IgD-negative memory B cell (primary cell): ENCODE results near the gene ADARB2. TPM values are rescaled to one million over a fixed set of nuclear protein-coding genes. Genes with fewer than 3 reads are reported as not detected.

Source experiments
- H3K27ac Mint-ChIP-seq, 3 donors: one replicate each; pipeline ENCODE4 v1.8.0; 2020 to 2022; ENCODE audit warnings: mild to moderate bottlenecking in 3 of 3, mixed read lengths in 3 of 3, moderate library complexity in 1 of 3
- H3K27me3 Mint-ChIP-seq: one replicate; pipeline ENCODE4 v1.8.0; 2021; ENCODE audit warnings: mixed read lengths
- H3K36me3 Mint-ChIP-seq: one replicate; pipeline ENCODE4 v1.8.0; 2020; ENCODE audit warnings: mild to moderate bottlenecking, mixed read lengths
- H3K4me1 Mint-ChIP-seq, 3 donors: one replicate each; pipeline ENCODE4 v1.8.0; 2020 to 2022; ENCODE audit warnings: mixed read lengths in 3 of 3, mild to moderate bottlenecking in 1 of 3
- H3K4me3 Mint-ChIP-seq, 4 donors: one replicate each; pipeline ENCODE4 v1.8.0; 2020 to 2022; ENCODE audit warnings: mild to moderate bottlenecking in 4 of 4, mixed read lengths in 4 of 4, moderate library complexity in 3 of 4
- H3K9me3 Mint-ChIP-seq, 3 donors: one replicate each; pipeline ENCODE4 v1.8.0; 2020 to 2021; ENCODE audit warnings: mixed read lengths in 3 of 3, mild to moderate bottlenecking in 1 of 3
- polyA plus RNA-seq: library from polyadenylated mRNA; unstranded; fragments of 300-500 nt; fragmentation: Illumina TruSeq; gene quantifications from one replicate; pipeline ENCODE4 v1.2.3, GENCODE V29; 2021

Gene ADARB2
- polyA plus RNA-seq, 1 donor from 2014 or later: not detected

DNA sequence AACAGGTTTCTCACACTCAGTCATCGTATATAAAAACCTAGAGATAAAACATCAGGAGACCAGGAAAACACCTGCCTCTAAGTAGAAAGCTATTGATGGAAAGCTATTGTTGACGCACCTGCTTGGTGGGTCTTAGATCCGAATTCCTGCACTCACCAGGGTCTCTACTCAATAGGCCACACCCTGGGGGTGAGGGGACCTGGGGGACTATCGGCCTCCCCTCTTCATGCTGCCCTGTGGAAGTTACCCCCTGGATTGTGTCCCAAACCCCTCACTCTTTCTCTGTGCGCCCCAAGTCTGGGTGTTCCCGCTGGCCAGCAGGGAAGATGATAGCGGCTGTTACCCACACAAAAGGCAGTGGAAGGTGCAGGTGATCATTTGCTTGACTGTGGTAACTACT is 368.1 kb downstream of the ADARB2 start:
- H3K9me3 Mint-ChIP-seq: no peaks in the 10 kb centered on the region
- H3K27ac Mint-ChIP-seq: no peak overlapping the region
- no peak overlapping the region for H3K4me3 Mint-ChIP-seq
- peaks cover 2% of the 10 kb centered on the region for H3K36me3 Mint-ChIP-seq
- H3K4me1 Mint-ChIP-seq: peaks cover 0 to 3% (median 1%) of the 10 kb centered on the region in 3 donors
- peaks cover 21% of the 10 kb centered on the region for H3K27me3 Mint-ChIP-seq

DNA sequence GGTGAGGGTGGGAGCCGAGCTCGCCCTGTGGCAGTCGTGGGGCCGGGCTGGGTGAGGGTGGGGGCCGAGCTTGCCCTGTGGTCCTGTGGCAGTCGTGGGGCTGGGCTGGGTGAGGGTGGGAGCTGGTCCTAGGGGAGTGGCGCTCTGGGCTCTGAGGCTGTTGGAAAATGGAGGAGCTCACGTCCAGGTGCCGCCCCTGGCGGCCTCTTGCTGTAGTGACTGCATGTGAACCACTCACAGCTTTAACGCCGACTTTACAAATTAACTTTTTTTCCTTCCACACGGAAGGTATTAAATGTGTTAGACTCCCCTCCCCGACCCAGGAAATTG is 368.5 kb downstream of the ADARB2 start:
- Mint-ChIP-seq H3K4me1 (peaks cover 0 to 3% (median 1%) of the 10 kb centered on the region in 3 donors), H3K27ac (no peak overlapping the region), H3K9me3 (no peaks in the 10 kb centered on the region), H3K27me3 (peaks cover 21% of the 10 kb centered on the region), H3K4me3 (no peak overlapping the region), H3K36me3 (peaks cover 2% of the 10 kb centered on the region)

DNA sequence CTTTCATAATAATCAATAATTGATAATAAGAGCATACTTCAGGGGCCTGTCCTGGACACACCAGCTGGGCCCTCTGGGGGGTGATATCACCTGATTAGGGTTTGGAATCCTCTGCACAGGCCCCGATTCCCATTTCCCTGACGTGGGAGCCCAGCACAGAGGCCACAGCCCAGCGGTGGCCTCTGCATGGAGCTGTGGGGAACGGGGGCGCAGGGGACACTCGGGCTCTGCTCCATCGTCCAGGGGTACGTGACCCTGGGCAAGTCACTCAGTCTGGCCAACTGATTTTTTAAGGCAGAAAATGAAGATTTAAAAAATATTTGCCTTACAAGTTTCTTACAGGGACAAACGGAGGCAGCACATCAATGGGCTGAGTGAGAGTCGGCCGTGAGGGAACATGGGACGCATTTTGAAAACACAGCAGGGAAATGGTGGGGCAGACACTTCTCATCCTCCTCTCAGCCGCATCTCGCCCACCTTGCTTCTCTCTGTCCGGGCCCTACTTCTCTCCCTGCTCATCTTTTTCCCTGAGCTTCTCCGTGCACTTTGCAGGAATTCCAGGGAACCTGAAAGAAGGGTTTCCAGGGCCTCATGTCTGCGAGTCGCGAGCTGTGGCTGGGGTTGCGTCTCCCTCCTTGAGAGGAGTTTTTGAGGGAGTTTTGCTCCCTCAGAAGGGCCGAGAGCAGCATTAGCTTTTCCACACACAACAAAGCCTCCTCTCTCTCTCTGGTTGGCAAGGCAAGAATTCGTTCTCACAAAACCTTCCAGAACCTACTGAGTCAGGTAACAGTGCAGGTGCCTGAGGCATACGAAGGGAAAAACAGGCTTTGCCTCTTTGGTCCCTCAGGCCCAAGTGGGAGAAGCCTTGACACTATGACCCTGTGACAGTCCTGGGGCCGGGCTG is 369.1 kb downstream of the ADARB2 start:
- Mint-ChIP-seq H3K27ac (no peak overlapping the region), H3K36me3 (peaks cover 2% of the 10 kb centered on the region)

DNA sequence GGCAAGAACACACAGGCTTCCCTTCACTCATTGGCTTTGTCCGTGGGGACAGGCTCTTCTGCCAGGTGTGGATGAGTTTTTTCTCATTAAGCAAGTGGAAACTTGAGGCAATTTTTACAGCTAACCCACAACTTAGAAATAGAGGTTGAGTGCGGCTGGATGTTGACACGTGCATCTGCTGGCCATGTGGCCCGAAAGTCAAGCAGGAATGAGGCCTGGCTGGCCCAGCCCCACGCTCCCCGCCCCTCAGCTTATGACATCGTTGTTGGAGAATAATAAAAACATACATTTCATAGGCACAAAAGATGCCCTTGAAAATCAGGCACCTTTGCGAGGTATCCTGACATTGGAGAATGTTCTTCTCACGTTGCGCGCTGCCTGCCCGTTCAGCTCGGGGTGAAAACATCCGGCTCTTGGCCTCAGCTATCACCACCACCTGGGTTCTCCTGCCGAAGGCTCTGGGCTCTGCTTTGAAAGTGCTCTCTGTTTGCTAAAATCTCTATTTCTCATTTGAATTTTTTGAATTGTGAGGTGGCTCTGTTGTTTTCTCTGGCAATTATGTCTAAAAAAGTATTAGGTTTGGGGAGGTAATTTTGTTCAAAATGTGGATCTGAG is 370.4 kb downstream of the ADARB2 start:
- no peak overlapping the region for H3K27ac Mint-ChIP-seq
- no peaks in the 10 kb centered on the region for H3K9me3 Mint-ChIP-seq
- H3K27me3 Mint-ChIP-seq: peaks cover 20% of the 10 kb centered on the region
- H3K36me3 Mint-ChIP-seq: peaks cover 2% of the 10 kb centered on the region
- no peak overlapping the region for H3K4me3 Mint-ChIP-seq
- H3K4me1 Mint-ChIP-seq: peaks cover 0 to 3% (median 1%) of the 10 kb centered on the region in 3 donors

More for the DNA sequence above, 369.1 kb downstream of the ADARB2 start:
- Mint-ChIP-seq H3K4me1 (peaks cover 0 to 3% (median 1%) of the 10 kb centered on the region in 3 donors), H3K27me3 (peaks cover 21% of the 10 kb centered on the region), H3K9me3 (no peaks in the 10 kb centered on the region), H3K4me3 (no peak overlapping the region)

DNA sequence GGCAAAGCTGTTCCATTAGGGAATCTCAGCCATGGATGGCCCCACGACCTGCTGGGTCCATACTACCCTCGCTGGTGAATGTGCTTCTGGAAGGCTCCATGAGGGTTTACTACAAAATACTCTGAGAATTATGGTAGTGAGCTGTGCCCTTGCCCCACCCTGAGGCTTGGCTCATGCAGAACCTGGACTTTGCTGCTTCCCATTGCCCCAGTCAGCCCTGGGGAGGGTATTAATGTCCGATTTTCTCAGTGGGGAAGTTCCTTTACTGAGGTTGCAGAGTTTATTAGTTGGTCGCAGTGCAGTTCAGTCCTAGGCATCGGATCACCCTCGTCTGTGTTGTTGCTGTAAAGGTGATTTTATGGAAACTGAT is 371.0 kb downstream of the ADARB2 start:
- Mint-ChIP-seq H3K36me3 (peaks cover 2% of the 10 kb centered on the region), H3K27ac (no peak overlapping the region), H3K9me3 (peaks cover 0 to 2% (median 0%) of the 10 kb centered on the region in 3 donors), H3K27me3 (peaks cover 23% of the 10 kb centered on the region), H3K4me3 (no peak overlapping the region), H3K4me1 (peaks cover 0 to 3% (median 1%) of the 10 kb centered on the region in 3 donors)

DNA sequence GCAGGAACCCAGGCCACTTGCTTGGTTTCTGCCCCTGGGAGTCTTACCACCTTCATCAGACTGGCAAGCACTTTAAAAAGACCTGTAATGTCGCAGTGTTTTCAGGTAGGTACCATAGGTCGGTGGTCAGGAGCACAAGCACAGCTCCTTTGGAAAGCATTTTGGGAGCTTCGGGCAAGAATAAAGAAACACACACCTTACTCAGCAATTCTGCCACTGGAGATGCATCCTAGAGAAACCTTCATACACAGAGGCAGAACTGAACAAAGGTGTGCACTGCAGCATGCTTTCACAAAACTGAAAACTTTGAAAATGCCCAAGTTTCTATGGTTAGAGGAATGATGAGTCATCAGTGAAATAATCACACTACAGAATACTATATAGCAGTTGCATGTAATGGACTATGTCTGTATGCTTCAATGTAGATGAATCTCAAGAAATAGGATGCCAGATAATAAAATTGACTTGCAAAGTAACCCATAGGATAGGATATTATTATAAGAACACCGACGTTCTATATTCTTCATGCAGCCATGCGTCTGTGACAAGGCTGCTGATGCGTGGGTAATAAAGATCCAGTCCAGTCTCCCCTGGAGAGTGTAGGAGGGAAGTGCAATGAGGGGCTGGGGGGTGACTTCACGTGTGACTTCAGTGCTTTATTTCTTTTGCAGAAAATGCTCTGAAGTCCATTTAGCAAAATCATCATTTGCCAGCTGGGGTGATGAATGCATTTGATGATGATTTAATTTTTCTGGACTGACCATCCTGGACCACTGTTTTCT is 371.6 kb downstream of the ADARB2 start:
- Mint-ChIP-seq H3K27ac (no peak overlapping the region), H3K36me3 (peaks cover 2% of the 10 kb centered on the region), H3K9me3 (peaks cover 0 to 2% (median 0%) of the 10 kb centered on the region in 3 donors), H3K4me1 (peaks cover 0 to 3% (median 1%) of the 10 kb centered on the region in 3 donors), H3K4me3 (no peak overlapping the region), H3K27me3 (peaks cover 23% of the 10 kb centered on the region)

DNA sequence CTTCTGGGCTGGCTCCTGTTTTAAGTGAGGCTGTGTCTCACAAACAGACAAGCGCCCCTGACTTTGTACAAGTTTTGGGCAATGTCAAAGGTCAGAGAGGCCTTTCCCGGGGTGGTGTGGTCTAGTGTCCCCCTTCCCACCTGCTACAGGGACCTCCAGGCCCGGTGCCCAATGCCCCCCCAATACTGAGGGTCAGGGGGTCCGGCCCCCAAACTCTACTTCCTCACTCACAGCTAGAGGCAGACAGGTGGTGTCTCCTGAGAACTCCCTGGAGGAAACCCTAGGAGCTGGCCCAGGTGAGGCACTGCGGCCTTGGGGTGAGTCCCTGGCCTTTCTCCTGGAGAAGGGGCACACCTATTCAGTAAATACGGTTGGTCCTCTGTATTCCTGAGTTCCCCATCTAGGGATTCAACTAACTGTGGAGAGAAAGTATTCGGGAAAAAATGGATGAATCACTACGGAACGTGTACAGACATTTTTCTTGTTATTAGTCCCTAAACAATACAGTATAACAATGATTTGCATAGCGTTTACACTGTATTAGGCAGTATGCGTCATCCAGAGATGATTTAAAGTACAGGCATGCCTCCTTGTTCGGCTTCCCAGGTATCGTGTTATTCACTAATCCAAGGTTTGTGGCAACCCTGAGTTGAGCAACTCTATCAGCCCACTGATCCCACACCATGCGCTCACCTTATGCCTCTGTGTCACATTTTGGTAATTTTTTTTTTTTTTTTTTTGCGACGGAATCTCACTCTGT is 373.0 kb downstream of the ADARB2 start:
- Mint-ChIP-seq H3K36me3 (peaks cover 2% of the 10 kb centered on the region), H3K4me3 (no peak overlapping the region), H3K4me1 (peaks cover 4 to 5% (median 4%) of the 10 kb centered on the region in 3 donors), H3K9me3 (peaks cover 0 to 2% (median under 1%) of the 10 kb centered on the region in 3 donors), H3K27me3 (peaks cover 27% of the 10 kb centered on the region), H3K27ac (peak overlapping the region in 1 of 3 donors; percentile 43)

DNA sequence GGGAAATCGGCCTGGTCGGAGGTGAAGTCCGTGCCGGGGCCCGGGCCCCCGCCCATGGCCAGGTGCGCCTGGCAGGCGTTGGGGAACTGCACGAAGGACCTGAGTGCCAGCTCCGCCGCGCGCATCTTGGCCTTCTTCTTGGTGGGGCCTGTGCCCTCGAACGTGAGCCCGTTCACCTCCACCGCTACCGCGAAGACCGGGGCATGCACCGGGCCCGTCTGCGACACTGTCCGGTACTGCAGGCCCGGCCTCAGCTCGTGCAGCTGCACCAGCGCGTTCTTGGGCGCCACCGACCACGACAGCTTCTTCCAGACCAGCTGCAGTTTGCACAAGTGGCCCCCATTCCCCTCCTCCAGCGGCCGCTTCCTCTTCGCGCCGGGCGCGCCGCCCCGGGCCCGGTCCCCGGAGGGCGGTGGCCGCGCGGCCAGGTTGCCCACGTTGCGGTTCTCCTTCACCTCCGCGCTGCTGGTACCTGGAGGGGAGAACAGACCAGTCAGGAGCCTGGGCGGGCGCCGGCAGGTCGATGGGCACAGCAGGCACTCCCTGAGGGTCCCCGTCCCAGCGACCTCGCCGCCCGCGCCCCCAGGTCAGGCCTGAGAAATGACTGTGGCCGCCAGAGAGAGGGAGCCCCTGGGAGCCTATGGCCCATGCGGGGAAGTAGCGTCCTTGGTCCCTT is 373.7 kb downstream of the ADARB2 start:
- peaks cover 28% of the 10 kb centered on the region for H3K27me3 Mint-ChIP-seq
- no peak overlapping the region for H3K4me3 Mint-ChIP-seq
- peaks cover 0 to 2% (median 2%) of the 10 kb centered on the region in 3 donors for H3K9me3 Mint-ChIP-seq
- peak overlapping the region in 1 of 3 donors; percentile 43 for H3K27ac Mint-ChIP-seq
- H3K36me3 Mint-ChIP-seq: peaks cover 2% of the 10 kb centered on the region
- peaks cover 9 to 11% (median 10%) of the 10 kb centered on the region in 3 donors for H3K4me1 Mint-ChIP-seq

DNA sequence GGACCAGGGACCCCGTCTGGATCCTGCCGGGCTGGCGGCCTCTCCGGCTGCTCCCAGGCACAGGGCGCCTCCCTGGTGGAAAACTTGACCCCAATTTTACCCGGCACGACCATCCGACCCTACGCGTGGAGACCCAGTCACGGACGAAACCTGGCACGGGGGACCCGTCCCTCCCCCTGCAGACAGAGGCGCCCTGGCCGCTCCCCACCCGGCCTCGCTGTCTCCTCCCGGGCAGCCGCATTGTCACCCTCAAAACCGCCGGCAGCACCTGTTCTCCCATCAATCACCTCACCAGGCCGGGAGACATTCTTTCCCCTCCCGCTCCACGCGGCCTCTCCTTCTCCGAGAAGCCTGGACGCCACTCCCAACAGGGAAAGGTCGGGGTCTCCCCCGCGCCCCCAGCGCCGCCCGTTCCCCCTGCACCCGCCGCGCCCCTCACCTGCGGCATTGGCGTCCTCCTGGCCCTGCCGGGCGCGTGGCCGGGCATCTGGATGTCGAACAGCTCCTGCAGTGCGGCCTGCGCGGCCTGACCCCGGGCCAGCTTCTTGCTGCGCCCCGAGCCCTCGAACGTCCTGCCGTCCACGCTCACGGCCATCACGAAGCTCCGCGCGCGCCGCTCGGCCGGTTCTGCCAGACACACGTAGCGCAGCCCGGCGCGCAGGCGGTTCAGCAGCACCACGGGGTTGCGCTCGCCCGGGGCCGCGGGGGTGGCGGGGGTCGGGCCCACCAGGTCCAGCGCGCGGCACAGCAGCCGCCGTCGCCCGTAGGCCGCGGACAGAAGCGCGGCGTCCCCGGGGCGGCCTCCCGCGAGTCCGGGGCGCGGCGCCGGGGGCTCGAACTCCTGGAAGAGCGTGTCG is 374.5 kb downstream of the ADARB2 start:
- H3K27ac Mint-ChIP-seq: no peak overlapping the region
- peaks cover 0 to 2% (median 2%) of the 10 kb centered on the region in 3 donors for H3K9me3 Mint-ChIP-seq
- H3K27me3 Mint-ChIP-seq: peaks cover 33% of the 10 kb centered on the region
- H3K36me3 Mint-ChIP-seq: peaks cover 2% of the 10 kb centered on the region
- peaks cover 9 to 11% (median 9%) of the 10 kb centered on the region in 3 donors for H3K4me1 Mint-ChIP-seq
- H3K4me3 Mint-ChIP-seq: no peak overlapping the region

DNA sequence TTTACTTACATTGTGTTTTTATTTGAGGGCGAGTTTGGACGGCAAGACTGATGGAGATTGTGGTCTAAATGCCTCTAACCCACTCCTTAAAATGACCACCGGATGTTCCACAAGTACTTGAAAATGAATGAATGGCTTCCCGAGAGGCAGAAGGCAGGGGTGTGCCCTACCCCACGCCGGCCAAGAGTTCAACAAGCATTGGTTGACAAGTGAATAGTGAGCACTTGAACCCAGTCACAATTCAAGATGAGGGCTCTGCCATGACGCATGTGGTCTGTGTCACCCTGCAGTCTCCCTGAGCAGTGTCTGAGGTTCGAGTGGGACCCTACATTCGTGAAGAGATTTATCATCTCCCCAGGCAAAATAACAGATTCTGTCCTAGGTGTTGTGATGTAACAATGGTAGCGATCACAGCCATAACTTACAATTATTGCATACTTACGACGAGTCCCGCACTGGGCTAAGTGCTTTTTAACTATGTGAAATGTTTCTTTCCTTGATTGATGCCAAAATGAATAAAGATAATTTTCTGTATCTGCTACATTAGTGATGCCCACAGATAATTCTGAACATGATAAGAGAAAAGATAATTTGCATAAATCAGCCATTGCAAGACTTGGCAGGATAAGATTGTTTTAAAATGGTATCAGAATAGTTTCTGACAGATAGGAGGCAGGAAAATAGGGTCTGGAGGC is 375.8 kb downstream of the ADARB2 start:
- peaks cover 2% of the 10 kb centered on the region for H3K36me3 Mint-ChIP-seq
- peaks cover 9 to 11% (median 9%) of the 10 kb centered on the region in 3 donors for H3K4me1 Mint-ChIP-seq
- H3K27me3 Mint-ChIP-seq: peaks cover 31% of the 10 kb centered on the region
- no peak overlapping the region for H3K27ac Mint-ChIP-seq
- H3K4me3 Mint-ChIP-seq: no peak overlapping the region
- peaks cover 0 to 2% (median 2%) of the 10 kb centered on the region in 3 donors for H3K9me3 Mint-ChIP-seq

DNA sequence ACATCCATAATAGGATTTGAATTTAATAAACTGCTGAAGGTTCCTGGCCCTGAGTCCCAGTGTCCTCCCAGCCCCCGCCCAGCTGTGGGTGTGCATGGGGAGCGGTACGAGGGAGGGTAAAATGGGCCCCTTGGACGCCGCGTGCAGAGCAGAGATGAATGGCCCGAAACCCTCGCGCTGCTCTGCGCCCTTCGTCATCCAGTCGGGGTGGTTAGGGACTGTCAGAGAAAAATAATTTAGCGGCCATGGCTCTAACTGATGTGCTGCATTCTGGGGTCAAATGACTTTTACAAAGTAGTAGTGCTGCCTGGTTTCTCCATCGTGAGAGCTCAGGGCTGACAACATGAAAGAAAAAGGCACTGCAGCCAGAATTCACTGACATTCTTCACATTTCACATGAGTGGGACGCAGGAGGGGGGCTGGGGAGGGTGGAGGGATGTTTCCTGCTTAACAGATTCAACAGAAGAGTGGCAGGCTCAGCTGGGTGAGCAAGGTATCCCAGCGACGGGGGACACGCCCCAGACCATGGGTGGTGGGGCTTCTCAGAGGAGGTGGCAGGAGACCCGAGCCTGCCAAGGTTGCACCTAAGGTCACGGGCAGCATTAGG is 376.7 kb downstream of the ADARB2 start:
- Mint-ChIP-seq H3K9me3 (peaks cover 0 to 2% (median 2%) of the 10 kb centered on the region in 3 donors), H3K27me3 (peaks cover 25% of the 10 kb centered on the region), H3K27ac (peak overlapping the region in 1 of 3 donors; percentile 6), H3K36me3 (no peaks in the 10 kb centered on the region), H3K4me1 (peaks cover 9 to 11% (median 9%) of the 10 kb centered on the region in 3 donors), H3K4me3 (peak overlapping the region in 1 of 4 donors; percentile 61)

DNA sequence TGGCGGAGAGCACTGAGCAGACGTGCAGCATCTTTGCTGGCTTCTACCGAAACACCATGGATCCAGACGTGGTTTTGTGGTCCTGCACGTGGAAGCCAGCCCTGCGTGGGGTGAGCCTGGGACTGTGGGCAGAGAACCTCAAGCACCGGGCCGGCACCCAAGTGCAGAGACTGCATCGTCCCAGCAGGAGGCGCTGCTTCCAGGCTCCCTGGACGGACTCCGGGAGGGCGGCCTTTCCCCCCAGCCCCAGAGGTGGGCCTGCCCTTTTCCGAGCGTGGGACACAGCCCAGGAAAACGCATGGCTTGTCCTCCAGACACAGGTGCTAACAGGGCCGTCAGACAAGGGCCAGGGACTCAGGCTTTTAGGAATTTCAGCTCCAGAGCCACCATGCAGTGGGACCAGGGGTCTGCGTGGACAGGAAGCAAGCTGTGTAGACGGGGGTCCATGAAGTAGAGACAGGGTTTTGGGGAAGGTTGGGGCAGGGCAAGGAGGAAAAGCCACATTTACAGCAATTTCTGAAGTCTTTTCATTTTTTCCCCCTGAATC is 377.2 kb downstream of the ADARB2 start:
- no peaks in the 10 kb centered on the region for H3K36me3 Mint-ChIP-seq
- peaks cover 28% of the 10 kb centered on the region for H3K27me3 Mint-ChIP-seq
- H3K4me3 Mint-ChIP-seq: peak overlapping the region in 1 of 4 donors; percentile 61
- peaks cover 0 to 2% (median 2%) of the 10 kb centered on the region in 3 donors for H3K9me3 Mint-ChIP-seq
- H3K4me1 Mint-ChIP-seq: peaks cover 9 to 11% (median 9%) of the 10 kb centered on the region in 3 donors
- H3K27ac Mint-ChIP-seq: peak overlapping the region in 1 of 3 donors; percentile 92
